ENCODE data around the gene MED10. TPM values are rescaled to one million over a fixed set of nuclear protein-coding genes. Genes with fewer than 3 reads are reported as not detected.

Gene MED10
- total RNA-seq, 2 experiments from 2014 or later: 49.3 to 50.0 TPM

DNA sequence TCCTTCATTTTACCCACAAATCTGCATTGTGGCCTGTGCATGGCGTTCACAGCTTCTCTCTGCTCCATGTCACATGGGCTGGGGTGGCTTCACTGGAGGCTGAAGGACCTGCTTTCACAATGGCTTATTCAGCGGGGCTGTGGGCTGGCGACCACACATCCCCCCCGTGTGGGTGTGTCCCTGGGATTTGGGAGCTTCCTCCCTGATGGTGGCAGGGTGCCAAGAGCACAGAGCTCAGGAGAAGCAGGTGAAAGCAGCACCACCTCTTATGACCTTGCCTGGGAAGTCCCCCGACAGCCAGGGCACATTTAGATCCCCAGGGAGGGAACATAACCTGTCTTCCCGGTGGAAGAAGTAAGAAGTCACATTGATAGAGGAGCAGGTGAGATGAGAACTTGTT, 5.0 kb upstream of the MED10 start:
- CTCF ChIA-PET: no interaction called here
- Mint-ChIP-seq H3K27me3 (ENCODE audit: low read depth) (peaks cover 8% of the 10 kb centered on the region), H3K27ac (no peak overlapping the region), H3K36me3 (ENCODE audit: low read depth) (peaks cover under 1% of the 10 kb centered on the region), H3K9me3 (no peaks in the 10 kb centered on the region), H3K4me1 (ENCODE audit: low read depth) (peaks cover 3% of the 10 kb centered on the region), H3K4me3 (no peak overlapping the region)
- DNase-seq: no peak
- intact Hi-C loops (cut with micrococcal nuclease): no loop called here

DNA sequence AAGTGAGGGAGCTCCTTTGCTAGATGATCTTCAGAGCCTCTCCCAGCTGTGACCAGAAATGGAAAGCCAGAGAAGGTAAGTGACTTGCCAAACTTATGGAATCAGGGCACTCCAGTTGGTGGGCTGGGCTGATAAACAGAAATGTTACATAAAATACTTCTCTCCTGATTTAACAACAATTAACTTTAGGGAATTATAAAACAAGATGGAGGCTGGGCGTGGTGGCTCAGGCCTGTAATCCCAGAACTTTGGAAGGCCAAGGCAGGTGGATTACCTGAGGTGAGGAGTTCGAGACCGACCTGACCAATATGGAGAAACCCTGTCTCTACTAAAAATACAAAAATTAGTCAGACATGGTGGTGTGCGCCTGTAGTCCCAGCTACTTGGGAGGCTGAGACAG, 899 bp upstream of the MED10 start:
- Mint-ChIP-seq H3K4me3 (peak overlapping the region; percentile 99), H3K27ac (peak overlapping the region; percentile 96), H3K9me3 (no peaks in the 10 kb centered on the region), H3K36me3 (ENCODE audit: low read depth) (peaks cover 20% of the 10 kb centered on the region), H3K4me1 (ENCODE audit: low read depth) (peaks cover 30% of the 10 kb centered on the region), H3K27me3 (ENCODE audit: low read depth) (no peaks in the 10 kb centered on the region)
- DNase-seq: no peak
- CTCF ChIA-PET: no interaction called here
- intact Hi-C loops (cut with micrococcal nuclease): loop anchor here (5.0 kb wide), 5 partner anchors 108 to 1493 kb away; no protein-coding TSS in a partner anchor

DNA sequence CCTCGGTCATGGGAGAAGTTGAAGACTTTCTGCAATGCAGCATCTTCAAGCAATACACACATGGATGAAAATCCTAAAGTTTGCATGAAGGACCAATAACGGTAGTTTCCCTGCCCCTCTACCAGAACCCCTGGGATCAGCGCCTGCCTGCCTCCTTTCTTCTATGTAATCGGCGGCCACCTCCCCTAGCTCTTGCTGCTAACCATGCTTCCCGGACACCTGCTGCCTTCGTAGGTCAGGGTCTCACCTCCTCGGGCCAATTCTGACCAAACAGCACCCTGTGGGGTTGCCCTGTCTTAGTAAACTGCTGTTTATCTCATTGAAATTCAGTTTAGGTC, 388 bp upstream of the MED10 start:
- intact Hi-C loops (cut with micrococcal nuclease): loop anchor here (1.0 to 5.0 kb wide), 10 partner anchors 18 to 1494 kb away; partner anchors contain the start of genes ICE1, NSUN2, SRD5A1 and TENT4A
- Mint-ChIP-seq H3K27me3 (ENCODE audit: low read depth) (no peaks in the 10 kb centered on the region), H3K4me3 (peak overlapping the region; percentile 99), H3K9me3 (no peaks in the 10 kb centered on the region), H3K4me1 (ENCODE audit: low read depth) (peaks cover 31% of the 10 kb centered on the region), H3K36me3 (ENCODE audit: low read depth) (peaks cover 23% of the 10 kb centered on the region), H3K27ac (peak overlapping the region; percentile 96)
- CTCF ChIA-PET: no interaction called here
- no peak for DNase-seq

DNA sequence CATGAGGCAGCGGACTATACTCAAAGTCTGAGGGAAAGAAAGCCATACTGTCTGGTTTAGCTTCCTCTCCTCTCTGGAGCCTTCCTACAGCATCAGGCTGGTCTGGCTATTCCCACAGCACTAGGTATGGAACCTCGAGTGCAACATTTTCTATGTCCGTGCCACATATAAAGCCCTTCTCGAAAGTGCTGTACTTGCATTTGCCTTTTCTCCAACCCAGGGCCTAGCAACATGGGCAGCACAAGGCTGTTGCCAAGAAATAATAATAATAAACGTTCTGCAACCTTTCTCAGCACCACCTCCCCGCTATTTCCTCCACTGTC, 804 bp downstream of the MED10 start:
- H3K27ac Mint-ChIP-seq: peak overlapping the region; percentile 96
- intact Hi-C loops (cut with micrococcal nuclease): loop anchor here (1.0 to 5.0 kb wide), 6 partner anchors 110 to 1495 kb away; no protein-coding TSS in a partner anchor
- peaks cover 35% of the 10 kb centered on the region for H3K4me1 Mint-ChIP-seq (ENCODE audit: low read depth)
- no peak for DNase-seq
- CTCF ChIA-PET: no interaction called here
- peaks cover 35% of the 10 kb centered on the region for H3K36me3 Mint-ChIP-seq (ENCODE audit: low read depth)
- no peaks in the 10 kb centered on the region for H3K27me3 Mint-ChIP-seq (ENCODE audit: low read depth)
- H3K9me3 Mint-ChIP-seq: no peaks in the 10 kb centered on the region
- peak overlapping the region; percentile 99 for H3K4me3 Mint-ChIP-seq

DNA sequence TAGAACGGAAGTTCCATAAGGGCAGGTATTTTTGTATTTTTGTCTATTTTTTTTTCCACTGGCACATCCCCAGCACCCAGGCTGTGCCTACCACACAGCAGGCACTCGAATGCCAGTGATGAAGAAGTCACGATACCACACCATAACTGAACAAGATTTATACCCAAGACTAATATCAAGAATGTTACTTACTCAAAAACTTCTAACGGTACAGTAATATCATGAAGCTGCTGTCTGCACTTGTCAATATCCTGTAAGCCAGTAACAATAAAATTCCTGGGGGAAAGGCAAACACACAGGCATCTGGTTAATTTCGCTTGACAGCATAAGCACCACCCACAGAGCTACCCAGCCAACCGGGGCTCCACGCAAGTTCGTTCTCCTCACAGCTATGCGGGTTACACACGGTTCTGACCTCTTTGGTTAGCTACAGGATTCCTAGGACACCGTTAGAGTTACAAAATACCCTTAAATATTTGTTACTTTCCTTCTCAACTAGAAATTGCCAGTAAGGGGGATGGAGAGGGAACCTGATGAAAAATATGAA, 1.3 kb downstream of the MED10 start:
- Mint-ChIP-seq H3K4me3 (peak overlapping the region; percentile 99), H3K4me1 (ENCODE audit: low read depth) (peaks cover 35% of the 10 kb centered on the region), H3K27me3 (ENCODE audit: low read depth) (no peaks in the 10 kb centered on the region), H3K36me3 (ENCODE audit: low read depth) (peaks cover 39% of the 10 kb centered on the region), H3K27ac (peak overlapping the region; percentile 96), H3K9me3 (no peaks in the 10 kb centered on the region)
- no peak for DNase-seq
- CTCF ChIA-PET: no interaction called here
- intact Hi-C loops (cut with micrococcal nuclease): loop anchor here (1.0 to 5.0 kb wide), 6 partner anchors 110 to 1495 kb away; no protein-coding TSS in a partner anchor

DNA sequence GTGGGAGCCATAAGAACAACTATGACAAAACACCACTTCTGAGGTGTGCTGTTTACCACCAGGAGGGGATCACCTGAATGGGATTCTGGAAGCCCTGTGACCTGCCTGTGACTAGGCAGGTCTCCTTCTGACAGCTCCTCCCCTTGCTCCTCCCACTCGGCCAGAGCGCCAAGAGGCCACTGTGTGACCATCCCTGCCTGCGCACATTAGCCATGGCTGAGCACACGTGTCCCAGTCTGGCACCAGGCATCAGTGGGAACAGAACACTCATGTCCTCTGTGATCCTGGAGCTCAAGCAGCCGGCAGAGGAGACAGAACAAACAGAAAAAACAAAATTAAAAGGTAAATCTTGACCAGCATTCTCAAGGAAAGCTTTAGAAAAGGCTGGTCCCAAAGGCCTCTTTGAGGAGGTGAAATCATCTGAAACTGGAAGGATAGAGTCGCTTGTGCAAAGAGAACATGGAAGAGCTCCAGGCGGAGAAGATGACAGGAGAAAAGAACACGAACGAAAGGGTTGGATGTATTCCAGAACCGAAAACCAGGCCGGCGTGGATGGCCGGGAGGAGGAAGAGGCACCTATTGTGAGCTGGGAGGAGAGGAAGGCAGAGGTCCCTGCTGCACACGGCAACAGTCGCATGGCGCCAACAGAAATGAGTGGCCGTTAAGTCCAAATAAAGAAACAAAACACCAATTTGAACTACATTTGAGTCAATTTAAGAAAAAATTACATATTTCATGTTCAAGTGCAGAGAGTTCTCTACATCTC, 5.1 kb downstream of the MED10 start:
- intact Hi-C loops (cut with micrococcal nuclease): no loop called here
- no peak for DNase-seq
- Mint-ChIP-seq H3K27ac (no peak overlapping the region), H3K27me3 (ENCODE audit: low read depth) (no peaks in the 10 kb centered on the region), H3K4me1 (ENCODE audit: low read depth) (peaks cover 31% of the 10 kb centered on the region), H3K4me3 (no peak overlapping the region), H3K9me3 (no peaks in the 10 kb centered on the region), H3K36me3 (ENCODE audit: low read depth) (peaks cover 57% of the 10 kb centered on the region)
- CTCF ChIA-PET: no interaction called here

- H3K4me1 Mint-ChIP-seq (ENCODE audit: low read depth): peaks cover 29% of the 10 kb centered on the region
These were observed 5.9 kb downstream of the MED10 start for GRCh38 chr5:6372251-6373080.

GRCh38 chr5:6371079-6371810, 7.1 kb downstream of the MED10 start:
- Mint-ChIP-seq H3K27ac (no peak overlapping the region), H3K36me3 (ENCODE audit: low read depth) (peaks cover 60% of the 10 kb centered on the region), H3K4me3 (no peak overlapping the region), H3K27me3 (ENCODE audit: low read depth) (no peaks in the 10 kb centered on the region), H3K9me3 (no peaks in the 10 kb centered on the region), H3K4me1 (ENCODE audit: low read depth) (peaks cover 18% of the 10 kb centered on the region)
- CTCF ChIA-PET: no interaction called here
- intact Hi-C loops (cut with micrococcal nuclease): no loop called here
- no peak for DNase-seq

More at GRCh38 chr5:6372251-6373080, 5.9 kb downstream of the MED10 start:
- Mint-ChIP-seq H3K27ac (peak overlapping the region; percentile 46), H3K9me3 (no peaks in the 10 kb centered on the region), H3K36me3 (ENCODE audit: low read depth) (peaks cover 56% of the 10 kb centered on the region), H3K27me3 (ENCODE audit: low read depth) (no peaks in the 10 kb centered on the region), H3K4me3 (no peak overlapping the region)
- no peak for DNase-seq
- CTCF ChIA-PET: interaction anchor here (0.6 kb wide), 1 partner anchor 26 kb away, joined by 4 read pairs; no protein-coding TSS in a partner anchor
- intact Hi-C loops (cut with micrococcal nuclease): no loop called here

DNA sequence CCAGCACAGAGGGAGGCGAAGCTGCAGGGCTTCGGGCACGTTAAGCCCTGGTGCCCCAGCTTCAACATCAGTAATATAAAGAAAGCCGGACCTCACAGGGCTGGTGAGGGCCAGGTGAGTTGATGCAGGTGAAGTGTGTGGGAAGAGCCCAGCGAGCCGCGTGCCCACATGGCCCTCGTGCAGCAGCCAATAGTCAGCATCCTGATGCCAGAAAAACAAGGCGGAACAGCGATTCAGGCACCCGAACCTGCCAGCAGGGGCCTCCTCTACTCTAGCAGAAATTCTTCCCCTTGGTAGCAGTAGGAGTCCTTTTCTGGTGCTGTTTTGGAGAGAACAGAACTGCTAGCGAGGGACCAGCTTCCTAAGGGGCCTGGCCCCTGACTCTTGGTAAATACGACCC, 7.8 kb downstream of the MED10 start:
- CTCF ChIA-PET: no interaction called here
- Mint-ChIP-seq H3K4me3 (no peak overlapping the region), H3K36me3 (ENCODE audit: low read depth) (peaks cover 56% of the 10 kb centered on the region), H3K27ac (no peak overlapping the region), H3K4me1 (ENCODE audit: low read depth) (peaks cover 12% of the 10 kb centered on the region), H3K27me3 (ENCODE audit: low read depth) (no peaks in the 10 kb centered on the region), H3K9me3 (no peaks in the 10 kb centered on the region)
- intact Hi-C loops (cut with micrococcal nuclease): no loop called here
- no peak for DNase-seq

DNA sequence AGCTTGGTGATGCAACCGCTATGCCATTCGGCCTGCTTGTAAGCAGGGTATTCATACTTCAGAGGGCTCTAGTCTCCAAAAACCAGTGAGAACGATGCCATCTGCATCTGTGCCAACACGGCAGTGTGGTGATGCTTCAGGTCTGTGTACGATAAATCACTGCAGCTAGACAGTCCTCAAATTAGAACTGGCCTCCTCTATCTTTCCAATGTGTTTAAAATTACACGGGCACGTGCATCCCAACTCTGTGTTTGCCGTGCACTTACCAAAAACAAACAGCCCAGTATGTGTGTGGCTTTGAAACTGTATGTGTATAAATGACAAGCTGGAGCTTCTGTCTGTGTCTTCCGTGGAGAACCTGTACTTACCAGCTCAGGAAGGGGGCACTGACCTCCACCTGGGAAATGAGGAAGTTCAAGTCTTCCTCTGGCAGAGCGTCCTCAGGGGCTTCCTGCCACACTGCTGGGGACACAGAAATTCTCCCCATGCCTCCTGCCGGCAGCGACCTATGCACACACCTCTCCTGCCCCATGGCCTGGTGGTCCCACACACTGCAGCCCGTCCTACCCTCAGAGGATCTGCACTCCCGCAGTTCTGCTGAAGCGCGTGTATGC, 12.3 kb downstream of the MED10 start:
- no peak overlapping the region for H3K4me3 Mint-ChIP-seq
- CTCF ChIA-PET: interaction anchor here (1.2 kb wide), 1 partner anchor 10 kb away, joined by 3 read pairs; no protein-coding TSS in a partner anchor
- DNase-seq: no peak
- peaks cover 5% of the 10 kb centered on the region for H3K4me1 Mint-ChIP-seq (ENCODE audit: low read depth)
- intact Hi-C loops (cut with micrococcal nuclease): no loop called here
- peaks cover 45% of the 10 kb centered on the region for H3K36me3 Mint-ChIP-seq (ENCODE audit: low read depth)
- H3K9me3 Mint-ChIP-seq: no peaks in the 10 kb centered on the region
- H3K27me3 Mint-ChIP-seq (ENCODE audit: low read depth): no peaks in the 10 kb centered on the region
- H3K27ac Mint-ChIP-seq: no peak overlapping the region

- Mint-ChIP-seq H3K27ac (no peak overlapping the region), H3K9me3 (no peaks in the 10 kb centered on the region), H3K36me3 (ENCODE audit: low read depth) (peaks cover 46% of the 10 kb centered on the region), H3K27me3 (ENCODE audit: low read depth) (no peaks in the 10 kb centered on the region), H3K4me3 (no peak overlapping the region), H3K4me1 (ENCODE audit: low read depth) (peaks cover 11% of the 10 kb centered on the region)
- intact Hi-C loops (cut with micrococcal nuclease): no loop called here
- CTCF ChIA-PET: interaction anchor here (1.2 kb wide), 1 partner anchor 11 kb away, joined by 3 read pairs; no protein-coding TSS in a partner anchor
- DNase-seq: no peak
These were observed 13.0 kb downstream of the MED10 start for GRCh38 chr5:6365142-6365976.
